GM12801 (cell line): ENCODE results near the gene CIBAR2.

ENCODE experiments used
- TF ChIP-seq, protein P1 (sequence below): IDR thresholded peaks from one replicate; pipeline ENCODE4 v1.5.1; 2011; ENCODE audit warnings: control low read depth; ENCODE audit not compliant: insufficient read length; ENCODE audit errors: extremely low read depth

Gene CIBAR2

DNA sequence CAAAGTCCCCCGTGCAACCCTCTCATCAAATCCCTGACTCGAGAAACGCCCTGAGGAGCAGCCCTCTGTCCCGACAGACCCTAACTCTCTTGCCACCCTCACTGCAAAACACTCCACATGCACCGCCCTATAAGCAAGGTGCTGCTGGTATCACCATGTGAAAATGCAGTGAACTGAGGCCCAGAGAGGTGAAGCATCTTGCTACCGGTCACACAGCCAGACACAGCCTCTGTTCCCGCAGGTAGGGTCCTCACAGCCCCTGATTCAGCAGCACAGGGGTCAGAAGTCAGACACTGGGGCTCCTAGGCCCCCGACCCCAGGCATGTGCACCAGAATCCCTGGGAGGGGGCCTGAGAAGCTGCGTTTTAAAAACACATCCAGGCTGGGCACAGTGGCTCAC is 1.1 kb downstream of the CIBAR2 start:
- TF ChIP-seq, protein P1, sequence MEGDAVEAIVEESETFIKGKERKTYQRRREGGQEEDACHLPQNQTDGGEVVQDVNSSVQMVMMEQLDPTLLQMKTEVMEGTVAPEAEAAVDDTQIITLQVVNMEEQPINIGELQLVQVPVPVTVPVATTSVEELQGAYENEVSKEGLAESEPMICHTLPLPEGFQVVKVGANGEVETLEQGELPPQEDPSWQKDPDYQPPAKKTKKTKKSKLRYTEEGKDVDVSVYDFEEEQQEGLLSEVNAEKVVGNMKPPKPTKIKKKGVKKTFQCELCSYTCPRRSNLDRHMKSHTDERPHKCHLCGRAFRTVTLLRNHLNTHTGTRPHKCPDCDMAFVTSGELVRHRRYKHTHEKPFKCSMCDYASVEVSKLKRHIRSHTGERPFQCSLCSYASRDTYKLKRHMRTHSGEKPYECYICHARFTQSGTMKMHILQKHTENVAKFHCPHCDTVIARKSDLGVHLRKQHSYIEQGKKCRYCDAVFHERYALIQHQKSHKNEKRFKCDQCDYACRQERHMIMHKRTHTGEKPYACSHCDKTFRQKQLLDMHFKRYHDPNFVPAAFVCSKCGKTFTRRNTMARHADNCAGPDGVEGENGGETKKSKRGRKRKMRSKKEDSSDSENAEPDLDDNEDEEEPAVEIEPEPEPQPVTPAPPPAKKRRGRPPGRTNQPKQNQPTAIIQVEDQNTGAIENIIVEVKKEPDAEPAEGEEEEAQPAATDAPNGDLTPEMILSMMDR, result no peak

DNA sequence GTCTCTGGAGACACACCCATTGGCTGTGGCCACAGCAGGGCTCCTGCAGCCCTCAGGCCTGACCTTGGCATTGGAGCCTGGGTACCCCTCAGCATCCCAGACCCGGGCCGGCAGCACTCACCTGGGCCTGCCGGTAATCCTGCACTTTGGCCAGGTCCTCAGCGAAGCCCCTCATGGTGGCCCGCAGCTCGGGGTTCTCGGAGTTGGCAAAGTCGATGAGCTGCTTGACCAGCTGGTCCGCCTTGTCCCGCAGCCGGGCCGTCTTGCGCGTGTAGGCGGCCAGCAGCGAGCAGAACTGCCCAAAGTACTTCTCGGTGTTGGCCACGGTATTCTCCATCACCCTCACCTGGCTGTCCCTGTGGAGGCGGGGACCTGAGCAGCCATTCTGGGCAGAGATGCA is 2.2 kb downstream of the CIBAR2 start:
- TF ChIP-seq, protein P1, result no peak

DNA sequence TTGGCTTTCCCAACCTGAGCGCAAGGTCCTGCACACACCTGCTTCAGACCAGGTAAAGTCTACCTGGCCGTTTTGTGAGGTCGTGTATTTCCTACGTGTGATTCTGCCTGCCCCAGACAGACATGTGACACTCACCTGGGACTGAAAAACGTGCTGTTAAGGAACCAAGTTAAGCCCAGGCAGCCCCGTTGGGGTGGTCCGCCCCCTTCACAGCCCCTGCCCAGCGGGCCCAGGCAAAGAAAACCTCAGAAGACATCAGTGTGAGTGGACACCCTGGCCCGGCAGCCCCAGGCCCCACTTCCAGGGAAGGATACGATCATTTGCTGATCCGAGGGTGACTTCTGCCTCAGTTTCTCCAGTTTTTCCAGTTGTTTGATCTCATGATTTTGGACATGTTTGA is 4.7 kb downstream of the CIBAR2 start:
- TF ChIP-seq, protein P1, result no peak

DNA sequence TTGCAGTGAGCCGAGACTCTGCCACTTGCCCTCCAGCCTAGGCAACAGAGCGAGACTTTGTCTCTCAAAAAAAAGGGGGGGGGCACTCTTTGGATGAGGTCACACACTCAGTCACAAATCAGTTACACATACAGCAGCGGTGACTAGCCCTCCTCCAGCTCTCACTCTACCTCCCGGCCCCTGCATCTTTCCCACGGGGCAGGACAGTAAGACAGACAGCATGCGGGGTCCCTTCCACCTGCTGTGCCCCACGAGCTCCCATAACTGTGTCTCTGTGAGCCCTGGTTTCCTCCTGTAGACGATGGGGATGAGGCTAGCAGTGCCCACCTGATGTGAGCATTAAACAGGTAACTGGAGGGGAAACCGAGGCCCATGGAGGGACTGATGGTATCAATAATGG is 5.2 kb downstream of the CIBAR2 start:
- TF ChIP-seq, protein P1, result no peak

DNA sequence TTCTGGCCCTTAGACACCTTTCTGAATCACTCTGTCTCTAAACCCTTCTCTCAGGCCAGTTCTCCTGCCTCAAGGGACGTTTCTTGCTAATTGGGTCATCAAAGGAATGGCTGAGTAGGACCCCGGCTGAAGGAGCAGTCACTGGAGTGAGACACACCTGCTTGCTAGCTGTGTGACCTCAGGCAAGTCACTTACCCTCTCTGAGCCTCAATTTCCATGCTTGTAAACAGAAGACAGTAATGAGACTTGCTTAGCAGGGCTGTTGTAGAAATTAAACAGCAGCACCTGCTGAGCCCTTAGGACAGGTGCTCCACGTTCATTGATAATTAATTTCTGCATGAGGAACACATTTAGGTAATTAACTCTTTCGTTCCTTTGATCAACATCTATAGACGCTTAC is 6.8 kb downstream of the CIBAR2 start:
- TF ChIP-seq, protein P1, result no peak

DNA sequence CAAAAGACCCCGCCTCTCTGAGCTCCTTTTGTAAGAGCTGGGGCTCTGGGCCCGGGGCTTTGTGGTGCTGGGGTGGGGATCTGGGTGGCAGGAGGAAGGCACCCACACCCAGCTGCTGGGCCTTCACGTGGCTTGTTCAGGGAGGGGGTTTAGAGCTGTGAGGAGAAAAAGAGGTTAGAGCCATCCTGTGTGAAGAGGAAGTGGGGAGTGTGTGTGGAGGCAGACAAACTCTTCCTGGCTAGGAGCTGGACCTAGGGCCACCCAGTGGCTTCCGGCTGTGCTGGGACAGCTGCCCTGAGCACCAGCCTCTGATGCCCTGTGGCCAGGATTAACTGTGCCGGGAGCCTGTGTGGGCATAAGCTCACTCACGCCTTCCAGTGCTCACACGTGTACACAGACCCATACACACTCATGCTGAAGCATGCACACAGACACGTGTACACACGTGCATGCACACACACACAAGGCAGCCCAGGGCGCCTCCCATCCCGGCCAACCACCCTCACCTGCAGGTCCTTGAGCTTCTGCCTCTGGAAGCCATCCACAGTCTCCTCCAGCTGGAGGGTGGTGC is 7.4 kb downstream of the CIBAR2 start:
- TF ChIP-seq, protein P1, result no peak

DNA sequence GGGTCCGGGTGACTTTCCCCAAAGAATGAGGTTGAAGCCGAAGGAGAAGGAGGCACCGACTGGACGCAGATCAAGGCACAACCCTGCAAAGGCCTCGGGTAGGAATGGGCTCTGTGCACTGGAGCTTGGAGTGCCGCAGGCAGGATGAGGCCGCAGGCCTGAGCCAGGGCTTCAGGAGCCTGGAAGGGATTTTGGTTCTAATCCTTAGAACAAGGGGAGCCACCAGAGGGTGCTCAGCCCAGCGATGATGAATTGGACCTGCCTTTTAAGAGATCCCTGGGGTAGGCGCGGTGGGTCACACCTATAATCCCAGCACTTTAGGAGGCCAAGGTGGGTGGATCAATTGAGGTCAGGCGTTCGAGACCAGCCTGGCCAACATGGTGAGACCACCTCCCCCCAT is 8.1 kb downstream of the CIBAR2 start:
- TF ChIP-seq, protein P1, result no peak
